Neural cell (in vitro differentiated cells): ENCODE data around the gene PPFIBP2. TPM values are rescaled to one million over a fixed set of nuclear protein-coding genes. Genes with fewer than 3 reads are reported as not detected.

ENCODE experiments used
- H2AFZ ChIP-seq: fragments of 200-600, 300-800 bp; sonication (generic), shearing (Covaris generic); 2 replicates; pipeline ENCODE4 v1.6.0; 2014; ENCODE audit warnings: low read depth, mild to moderate bottlenecking, antibody characterized with exemption, low read length, moderate library complexity
- H3F3A ChIP-seq: fragments of 200-600 bp; shearing (Covaris generic); 2 replicates; pipeline ENCODE4 v1.6.1; 2016; ENCODE audit warnings: mild to moderate bottlenecking, moderate library complexity, mixed read lengths, antibody characterized with exemption, low read length; ENCODE audit not compliant: insufficient read depth, poor library complexity, severe bottlenecking
- H3K27ac ChIP-seq: fragments of 200-600, 300-800 bp; sonication (generic), shearing (Covaris generic); 2 replicates; pipeline ENCODE4 v1.5.1; 2014; ENCODE audit warnings: mild to moderate bottlenecking, low read length, moderate library complexity
- H3K27me3 ChIP-seq: fragments of 300-800, 200-600 bp; sonication (generic), shearing (Covaris generic); 2 replicates; pipeline ENCODE4 v1.6.0; 2014; ENCODE audit warnings: mild to moderate bottlenecking, low read depth, low read length, moderate library complexity; ENCODE audit not compliant: insufficient read depth
- H3K36me3 ChIP-seq: fragments of 300-800, 200-600 bp; sonication (generic), shearing (Covaris generic); 2 replicates; pipeline ENCODE4 v1.5.1; 2014; ENCODE audit warnings: mild to moderate bottlenecking, antibody characterized with exemption, low read length, moderate library complexity; ENCODE audit not compliant: insufficient read depth
- H3K4me2 ChIP-seq: fragments of 300-800, 200-600 bp; sonication (generic), shearing (Covaris generic); 2 replicates; pipeline ENCODE4 v1.6.0; 2014; ENCODE audit warnings: mild to moderate bottlenecking, low read length
- H3K4me3 ChIP-seq: fragments of 300-800, 200-600 bp; sonication (generic), shearing (Covaris generic); 2 replicates; pipeline ENCODE4 v1.5.1; 2014; ENCODE audit warnings: mild to moderate bottlenecking, low read length, moderate library complexity
- H3K79me2 ChIP-seq: fragments of 200-600 bp; shearing (Covaris generic); replicated peaks from 2 replicates; pipeline ENCODE4 v1.6.0; 2014; ENCODE audit warnings: mild to moderate bottlenecking, low read length, moderate library complexity; ENCODE audit not compliant: insufficient read depth
- H3K9ac ChIP-seq: fragments of 300-800, 200-600 bp; sonication (generic), shearing (Covaris generic); 2 replicates; pipeline ENCODE4 v1.6.1; 2016; ENCODE audit warnings: mild to moderate bottlenecking, low read length, mixed read lengths
- H3K9me2 ChIP-seq: fragments of 200-600 bp; shearing (Covaris generic); 2 replicates; pipeline ENCODE4 v1.6.1; 2016; ENCODE audit warnings: mild to moderate bottlenecking, low read length, mixed read lengths; ENCODE audit not compliant: insufficient read depth
- H3K9me3 ChIP-seq: fragments of 200-600, 300-800 bp; sonication (generic), shearing (Covaris generic); 2 replicates; pipeline ENCODE4 v1.6.1; 2016; ENCODE audit warnings: mild to moderate bottlenecking, mixed run types, low read length, moderate library complexity, mixed read lengths
- H4K20me1 ChIP-seq: fragments of 200-600 bp; shearing (Covaris generic); 2 replicates; pipeline ENCODE4 v1.6.1; 2016; ENCODE audit warnings: mild to moderate bottlenecking, mixed run types; ENCODE audit not compliant: insufficient read depth
- CTCF ChIP-seq: fragments of 450-650 bp; IDR thresholded peaks from 2 replicates; pipeline ENCODE4 v1.5.1; 2014; ENCODE audit warnings: antibody characterized with exemption, mild to moderate bottlenecking, moderate library complexity; ENCODE audit not compliant: poor library complexity, severe bottlenecking
- EP300 ChIP-seq: fragments of 450-650 bp; conservative IDR thresholded peaks from 2 replicates; pipeline ENCODE4 v1.6.1; 2014; ENCODE audit warnings: antibody characterized with exemption, mild to moderate bottlenecking, moderate library complexity; ENCODE audit not compliant: poor library complexity, severe bottlenecking
- EZH2 ChIP-seq: fragments of 200-600, 300-800 bp; shearing (Covaris generic), sonication (generic); IDR thresholded peaks from 2 replicates; pipeline ENCODE4 v1.6.1; 2014; ENCODE audit warnings: antibody characterized with exemption, low read length, borderline replicate concordance, mild to moderate bottlenecking; ENCODE audit not compliant: insufficient read depth, poor library complexity, severe bottlenecking
- MXI1 ChIP-seq: fragments of 450-650 bp; conservative IDR thresholded peaks from 2 replicates; pipeline ENCODE4 v1.6.1; 2014; ENCODE audit warnings: antibody characterized with exemption, mild to moderate bottlenecking; ENCODE audit not compliant: poor library complexity, severe bottlenecking
- POLR2AphosphoS5 ChIP-seq: IDR thresholded peaks from 2 replicates; pipeline ENCODE4 v1.6.1; 2012
- RAD21 ChIP-seq: fragments of 450-650 bp; conservative IDR thresholded peaks from 2 replicates; pipeline ENCODE4 v1.6.1; 2014; ENCODE audit warnings: antibody characterized with exemption, mild to moderate bottlenecking, moderate library complexity
- REST ChIP-seq: IDR thresholded peaks from 2 replicates; pipeline ENCODE4 v1.6.1; 2012; ENCODE audit warnings: borderline replicate concordance
- SMC3 ChIP-seq: fragments of 450-650 bp; conservative IDR thresholded peaks from 2 replicates; pipeline ENCODE4 v1.6.1; 2014; ENCODE audit warnings: antibody characterized with exemption, mild to moderate bottlenecking, moderate library complexity; ENCODE audit not compliant: poor library complexity
- TAF1 ChIP-seq: IDR thresholded peaks from 2 replicates; pipeline ENCODE4 v1.6.1; 2012; ENCODE audit warnings: low read depth
- polyA plus RNA-seq: library from polyadenylated mRNA; depleted of rRNA; stranded (reverse); fragments of >200 nt; gene quantifications from 2 replicates; pipeline ENCODE4 v1.2.3, GENCODE V29; 2014

The PPFIBP2 gene
- polyA plus RNA-seq, 1 donor from 2014 or later: not detected

GRCh38 chr11:7520981-7521487 is 7.2 kb downstream of the PPFIBP2 start:
- Histone ChIP-seq H3K9ac (no peak overlapping the region), H3K9me2 (no peaks in the 10 kb centered on the region), H3K27me3 (peaks cover 2% of the 10 kb centered on the region), H3K79me2 (no peaks in the 10 kb centered on the region), H3K27ac (no peak overlapping the region), H3K4me3 (no peak overlapping the region), H3F3A (no peaks in the 10 kb centered on the region), H2AFZ (no peak overlapping the region), H4K20me1 (no peaks in the 10 kb centered on the region), H3K4me2 (no peak overlapping the region), H3K9me3 (no peaks in the 10 kb centered on the region), H3K36me3 (no peaks in the 10 kb centered on the region)
- TF ChIP-seq POLR2AphosphoS5 (no peak), TAF1 (no peak), CTCF (no peak), SMC3 (no peak), EZH2 (no peak), MXI1 (no peak), EP300 (no peak), RAD21 (no peak), REST (no peak)

GRCh38 chr11:7522121-7522520 is 8.3 kb downstream of the PPFIBP2 start:
- H2AFZ ChIP-seq: no peak overlapping the region
- H3K27ac ChIP-seq: no peak overlapping the region
- H3K9ac ChIP-seq: no peak overlapping the region
- H3K79me2 ChIP-seq: no peaks in the 10 kb centered on the region
- TF ChIP-seq EP300 (no peak), REST (no peak), MXI1 (no peak), TAF1 (no peak)
- H3K4me3 ChIP-seq: no peak overlapping the region
- no peaks in the 10 kb centered on the region for H3K9me3 ChIP-seq
- H3F3A ChIP-seq: no peaks in the 10 kb centered on the region
- no peaks in the 10 kb centered on the region for H3K27me3 ChIP-seq
- no peak overlapping the region for H3K4me2 ChIP-seq
- H3K9me2 ChIP-seq: no peaks in the 10 kb centered on the region
- H3K36me3 ChIP-seq: no peaks in the 10 kb centered on the region
- H4K20me1 ChIP-seq: no peaks in the 10 kb centered on the region
